ENCODE measurements around the gene INPP4B.

Gene INPP4B

GRCh38 chr4:142550965-142551364, 295.1 kb downstream of the INPP4B start:
- no peaks in the 10 kb centered on the region for H3K4me1 ChIP-seq
- no peak overlapping the region for H3K4me3 ChIP-seq (ENCODE audit: low read depth, low read length)
- H3K36me3 ChIP-seq (ENCODE audit: control insufficient read depth, insufficient read depth, low read length), result no peaks in the 10 kb centered on the region
- H3K9me3 ChIP-seq (ENCODE audit: control insufficient read depth, low read length), result no peaks in the 10 kb centered on the region
- TF ChIP-seq, protein P1, sequence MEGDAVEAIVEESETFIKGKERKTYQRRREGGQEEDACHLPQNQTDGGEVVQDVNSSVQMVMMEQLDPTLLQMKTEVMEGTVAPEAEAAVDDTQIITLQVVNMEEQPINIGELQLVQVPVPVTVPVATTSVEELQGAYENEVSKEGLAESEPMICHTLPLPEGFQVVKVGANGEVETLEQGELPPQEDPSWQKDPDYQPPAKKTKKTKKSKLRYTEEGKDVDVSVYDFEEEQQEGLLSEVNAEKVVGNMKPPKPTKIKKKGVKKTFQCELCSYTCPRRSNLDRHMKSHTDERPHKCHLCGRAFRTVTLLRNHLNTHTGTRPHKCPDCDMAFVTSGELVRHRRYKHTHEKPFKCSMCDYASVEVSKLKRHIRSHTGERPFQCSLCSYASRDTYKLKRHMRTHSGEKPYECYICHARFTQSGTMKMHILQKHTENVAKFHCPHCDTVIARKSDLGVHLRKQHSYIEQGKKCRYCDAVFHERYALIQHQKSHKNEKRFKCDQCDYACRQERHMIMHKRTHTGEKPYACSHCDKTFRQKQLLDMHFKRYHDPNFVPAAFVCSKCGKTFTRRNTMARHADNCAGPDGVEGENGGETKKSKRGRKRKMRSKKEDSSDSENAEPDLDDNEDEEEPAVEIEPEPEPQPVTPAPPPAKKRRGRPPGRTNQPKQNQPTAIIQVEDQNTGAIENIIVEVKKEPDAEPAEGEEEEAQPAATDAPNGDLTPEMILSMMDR (IDR thresholded peaks at IDR 0.05), result no peak
- no peaks in the 10 kb centered on the region for H3K79me2 ChIP-seq
- H2AFZ ChIP-seq, result no peak overlapping the region
- H3K4me2 ChIP-seq (ENCODE audit: low read length), result no peak overlapping the region
- H3K27me3 ChIP-seq (ENCODE audit: control insufficient read depth, insufficient read depth, low read length), result no peaks in the 10 kb centered on the region
- no peak overlapping the region for H3K27ac ChIP-seq
- no peak overlapping the region for H3K9ac ChIP-seq

DNA sequence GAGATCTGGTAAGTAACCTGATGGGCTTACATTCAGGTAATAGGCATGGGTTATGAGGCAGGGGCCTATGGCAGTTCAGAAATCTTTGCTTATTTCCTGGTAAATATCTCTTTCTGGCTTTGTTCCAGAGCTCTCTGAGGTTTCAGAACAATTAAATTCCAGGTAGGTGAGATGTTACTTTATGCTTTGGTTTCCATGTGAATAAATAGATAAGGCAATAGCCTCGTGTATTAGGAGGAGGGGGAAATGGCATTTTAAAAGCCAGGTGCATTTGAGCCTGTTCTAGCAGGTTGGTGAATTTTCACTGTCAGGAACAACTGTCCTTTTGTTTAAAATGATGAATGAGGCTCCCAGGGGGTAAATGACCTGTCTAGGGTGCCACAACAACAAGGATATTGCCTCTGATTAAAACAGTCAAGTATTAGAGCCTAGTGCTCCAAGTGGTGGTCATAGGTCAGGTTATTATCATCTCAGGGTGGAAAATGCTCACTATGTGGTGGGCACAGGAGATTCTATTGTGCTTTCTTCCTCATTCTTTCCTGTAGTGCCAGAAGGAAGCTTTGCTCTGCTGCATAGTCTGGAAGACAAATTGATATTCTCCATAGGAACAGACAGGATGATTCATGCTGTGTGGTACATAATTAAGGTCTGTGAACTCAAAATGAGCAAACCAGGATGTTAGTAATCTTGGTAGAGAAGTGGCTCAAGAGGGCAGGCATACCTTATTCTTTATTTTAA, 296.2 kb downstream of the INPP4B start:
- Histone ChIP-seq H2AFZ (no peak overlapping the region), H3K4me1 (no peaks in the 10 kb centered on the region), H3K4me3 (ENCODE audit: low read depth, low read length) (no peak overlapping the region), H3K27me3 (ENCODE audit: control insufficient read depth, insufficient read depth, low read length) (no peaks in the 10 kb centered on the region), H3K79me2 (no peaks in the 10 kb centered on the region), H3K36me3 (ENCODE audit: control insufficient read depth, insufficient read depth, low read length) (no peaks in the 10 kb centered on the region), H3K27ac (no peak overlapping the region), H3K9ac (no peak overlapping the region), H3K4me2 (ENCODE audit: low read length) (no peak overlapping the region), H3K9me3 (ENCODE audit: control insufficient read depth, low read length) (no peaks in the 10 kb centered on the region)
- TF ChIP-seq, protein P1 (IDR thresholded peaks at IDR 0.05), result no peak

GRCh38 chr4:142549248-142549647, 296.9 kb downstream of the INPP4B start:
- TF ChIP-seq, protein P1 (IDR thresholded peaks at IDR 0.05), result no peak
- H3K36me3 ChIP-seq (ENCODE audit: control insufficient read depth, insufficient read depth, low read length), result no peaks in the 10 kb centered on the region
- H3K9me3 ChIP-seq (ENCODE audit: control insufficient read depth, low read length), result no peaks in the 10 kb centered on the region
- no peaks in the 10 kb centered on the region for H3K79me2 ChIP-seq
- no peaks in the 10 kb centered on the region for H3K27me3 ChIP-seq (ENCODE audit: control insufficient read depth, insufficient read depth, low read length)
- H3K4me1 ChIP-seq, result no peaks in the 10 kb centered on the region
- H3K27ac ChIP-seq, result no peak overlapping the region
- H3K9ac ChIP-seq, result no peak overlapping the region
- H3K4me3 ChIP-seq (ENCODE audit: low read depth, low read length), result no peak overlapping the region
- H2AFZ ChIP-seq, result no peak overlapping the region
- H3K4me2 ChIP-seq (ENCODE audit: low read length), result no peak overlapping the region

GRCh38 chr4:142548491-142548890, 297.6 kb downstream of the INPP4B start:
- Histone ChIP-seq H3K36me3 (ENCODE audit: control insufficient read depth, insufficient read depth, low read length) (no peaks in the 10 kb centered on the region), H3K9ac (no peak overlapping the region), H3K27me3 (ENCODE audit: control insufficient read depth, insufficient read depth, low read length) (no peaks in the 10 kb centered on the region), H3K9me3 (ENCODE audit: control insufficient read depth, low read length) (no peaks in the 10 kb centered on the region), H3K4me3 (ENCODE audit: low read depth, low read length) (no peak overlapping the region), H3K79me2 (no peaks in the 10 kb centered on the region), H3K27ac (no peak overlapping the region), H2AFZ (no peak overlapping the region), H3K4me1 (no peaks in the 10 kb centered on the region), H3K4me2 (ENCODE audit: low read length) (no peak overlapping the region)
- TF ChIP-seq, protein P1 (IDR thresholded peaks at IDR 0.05), result no peak

DNA sequence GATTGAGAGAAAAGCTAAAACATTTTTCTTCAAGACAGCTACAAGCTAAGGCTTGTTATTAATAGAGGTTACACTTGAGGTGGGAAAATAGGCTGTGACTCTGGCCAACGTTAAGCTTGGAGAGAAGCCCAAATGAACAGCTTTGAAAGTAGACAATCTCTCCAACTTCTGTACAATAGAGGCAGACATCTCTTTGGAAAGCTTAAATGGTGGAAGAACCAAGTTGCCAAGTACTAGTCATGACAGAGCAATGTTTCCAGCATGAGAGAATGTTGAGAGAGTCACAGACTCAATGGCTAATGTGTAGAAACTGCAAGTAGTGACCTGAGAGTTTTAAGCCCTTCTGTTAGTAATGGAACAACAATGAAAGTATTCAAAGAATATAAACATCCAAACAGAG, 298.1 kb downstream of the INPP4B start:
- H3K27ac ChIP-seq, result no peak overlapping the region
- no peak overlapping the region for H2AFZ ChIP-seq
- TF ChIP-seq, protein P1 (IDR thresholded peaks at IDR 0.05), result no peak
- H3K4me1 ChIP-seq, result no peaks in the 10 kb centered on the region
- no peak overlapping the region for H3K4me2 ChIP-seq (ENCODE audit: low read length)
- H3K4me3 ChIP-seq (ENCODE audit: low read depth, low read length), result no peak overlapping the region
- no peaks in the 10 kb centered on the region for H3K36me3 ChIP-seq (ENCODE audit: control insufficient read depth, insufficient read depth, low read length)
- H3K9me3 ChIP-seq (ENCODE audit: control insufficient read depth, low read length), result no peaks in the 10 kb centered on the region
- no peak overlapping the region for H3K9ac ChIP-seq
- no peaks in the 10 kb centered on the region for H3K79me2 ChIP-seq
- no peaks in the 10 kb centered on the region for H3K27me3 ChIP-seq (ENCODE audit: control insufficient read depth, insufficient read depth, low read length)

Data from parathyroid adenoma (tissue), 2 donors.